Measurements from ENCODE around the gene HOXC13.

The HOXC13 gene

DNA sequence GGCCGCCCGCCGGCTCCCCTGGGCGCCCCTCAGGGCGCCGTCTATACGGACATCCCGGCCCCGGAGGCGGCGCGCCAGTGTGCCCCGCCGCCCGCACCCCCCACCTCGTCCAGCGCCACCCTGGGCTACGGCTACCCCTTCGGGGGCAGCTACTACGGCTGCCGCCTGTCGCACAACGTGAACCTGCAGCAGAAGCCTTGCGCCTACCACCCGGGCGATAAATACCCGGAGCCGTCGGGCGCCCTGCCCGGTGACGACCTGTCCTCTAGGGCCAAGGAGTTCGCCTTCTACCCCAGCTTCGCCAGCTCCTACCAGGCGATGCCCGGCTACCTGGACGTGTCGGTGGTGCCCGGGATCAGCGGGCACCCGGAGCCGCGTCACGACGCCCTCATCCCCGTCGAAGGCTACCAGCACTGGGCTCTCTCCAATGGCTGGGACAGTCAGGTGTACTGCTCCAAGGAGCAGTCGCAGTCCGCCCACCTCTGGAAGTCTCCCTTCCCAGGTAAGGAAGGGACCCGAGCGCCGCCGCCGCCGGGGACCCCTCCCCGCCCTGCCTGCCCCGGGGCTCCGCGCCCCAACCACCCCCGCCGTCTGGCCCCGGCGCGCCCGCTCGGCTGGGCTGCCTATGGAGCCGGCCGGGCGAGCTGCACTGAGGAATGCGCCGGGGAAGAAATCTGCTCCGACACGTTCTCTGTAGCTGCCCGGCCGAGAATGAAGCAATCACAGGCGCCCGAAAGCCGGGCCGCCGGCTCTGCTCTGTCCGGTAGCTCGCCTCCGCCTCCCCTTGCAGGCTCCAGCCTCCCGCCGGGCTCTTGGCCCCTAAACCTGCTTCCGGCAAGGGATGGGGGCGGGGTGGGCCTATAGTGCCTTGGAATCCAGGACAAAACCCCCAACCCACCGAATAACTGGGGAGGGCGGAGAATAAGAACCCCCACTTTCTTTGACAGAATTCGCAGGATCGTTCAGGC is 794 bp downstream of the HOXC13 start:
- DNase-seq (ENCODE audit: low read depth): no peak

- DNase-seq (ENCODE audit: low read depth): no peak
These were observed 1.9 kb downstream of the HOXC13 start for GRCh38 chr12:53940443-53941014.

GRCh38 chr12:53941187-53941586 is 2.6 kb downstream of the HOXC13 start:
- DNase-seq (ENCODE audit: low read depth): no peak

- DNase-seq (ENCODE audit: low read depth): no peak
These were observed 3.1 kb downstream of the HOXC13 start for GRCh38 chr12:53941750-53942149.

GRCh38 chr12:53942467-53942997 is 3.9 kb downstream of the HOXC13 start:
- no peak for DNase-seq (ENCODE audit: low read depth)

DNA sequence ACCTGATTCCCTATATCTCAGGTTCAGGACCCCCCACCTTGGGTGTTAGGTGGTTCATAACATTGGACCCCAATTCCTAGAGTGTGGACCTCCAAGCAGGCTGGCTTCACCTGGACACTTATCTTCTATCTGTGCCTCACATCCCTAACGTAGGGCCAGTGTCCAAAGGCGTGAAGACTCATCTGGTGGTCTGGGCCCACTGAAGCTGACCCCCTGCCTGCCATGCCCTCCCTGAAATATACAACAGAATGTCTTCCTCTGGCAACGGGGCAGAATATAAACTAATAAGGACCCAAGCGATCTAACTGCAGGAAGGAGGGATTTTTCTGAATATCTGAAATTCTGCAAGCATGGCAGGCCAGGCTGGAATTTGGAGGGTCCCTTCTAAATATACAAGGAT is 5.6 kb downstream of the HOXC13 start:
- DNase-seq (ENCODE audit: low read depth): no peak

DNA sequence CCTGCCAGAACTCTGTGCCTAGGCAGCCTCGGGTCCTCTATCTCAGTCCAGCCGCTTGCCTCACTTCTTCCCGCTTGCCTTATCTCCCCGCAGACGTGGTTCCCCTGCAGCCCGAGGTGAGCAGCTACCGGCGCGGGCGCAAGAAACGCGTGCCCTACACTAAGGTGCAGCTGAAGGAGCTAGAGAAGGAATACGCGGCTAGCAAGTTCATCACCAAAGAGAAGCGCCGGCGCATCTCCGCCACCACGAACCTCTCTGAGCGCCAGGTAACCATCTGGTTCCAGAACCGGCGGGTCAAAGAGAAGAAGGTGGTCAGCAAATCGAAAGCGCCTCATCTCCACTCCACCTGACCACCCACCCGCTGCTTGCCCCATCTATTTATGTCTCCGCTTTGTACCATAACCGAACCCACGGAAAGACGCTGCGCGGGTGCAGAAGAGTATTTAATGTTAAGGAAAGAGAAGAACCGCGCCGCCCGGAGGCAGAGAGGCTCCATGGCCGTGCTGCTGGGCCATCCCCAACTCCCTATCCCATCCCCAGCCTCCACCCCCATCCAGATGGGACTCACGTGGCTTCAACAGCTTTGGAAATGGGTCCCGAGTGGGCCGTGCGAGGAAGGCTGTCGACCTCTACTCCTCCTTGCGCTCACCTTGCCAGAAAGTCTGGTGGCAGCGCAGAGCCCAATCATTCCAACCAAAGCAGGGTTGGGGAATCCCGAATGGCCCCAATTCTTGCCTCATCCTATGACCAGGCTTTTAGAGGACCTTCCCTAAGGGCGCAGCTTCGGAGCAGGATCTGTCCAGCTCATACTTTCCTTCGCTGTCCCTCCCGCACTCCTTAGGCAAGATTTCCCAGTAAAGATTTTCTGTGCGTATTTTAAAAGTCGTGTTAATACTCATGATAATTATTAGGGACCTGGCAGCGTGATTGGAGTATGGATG is 6.5 kb downstream of the HOXC13 start:
- no peak for DNase-seq (ENCODE audit: low read depth)

DNA sequence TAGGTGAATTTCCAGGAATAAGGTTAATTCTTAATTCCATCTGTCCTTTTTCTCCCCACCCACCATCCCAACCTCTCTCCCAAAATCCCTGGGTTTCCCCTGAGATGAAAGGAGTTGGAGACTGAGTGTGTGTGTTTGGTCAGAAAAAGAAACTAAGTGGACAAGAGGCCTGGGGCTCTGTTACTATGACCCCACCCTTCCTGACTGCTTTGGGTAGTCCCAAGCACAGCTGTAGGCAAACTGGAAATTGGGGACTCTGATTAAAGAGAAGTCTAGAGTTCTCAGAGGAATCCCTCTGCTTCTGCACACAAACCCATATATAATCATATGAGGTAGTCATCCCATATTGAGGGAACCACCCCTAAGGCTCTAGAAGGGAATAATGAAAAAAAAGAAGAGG is 9.1 kb downstream of the HOXC13 start:
- no peak for DNase-seq (ENCODE audit: low read depth)

GRCh38 chr12:53948650-53949593 is 10.3 kb downstream of the HOXC13 start:
- no peak for DNase-seq (ENCODE audit: low read depth)

- DNase-seq (ENCODE audit: low read depth): no peak
These were observed 11.2 kb downstream of the HOXC13 start for GRCh38 chr12:53949631-53950436.

DNA sequence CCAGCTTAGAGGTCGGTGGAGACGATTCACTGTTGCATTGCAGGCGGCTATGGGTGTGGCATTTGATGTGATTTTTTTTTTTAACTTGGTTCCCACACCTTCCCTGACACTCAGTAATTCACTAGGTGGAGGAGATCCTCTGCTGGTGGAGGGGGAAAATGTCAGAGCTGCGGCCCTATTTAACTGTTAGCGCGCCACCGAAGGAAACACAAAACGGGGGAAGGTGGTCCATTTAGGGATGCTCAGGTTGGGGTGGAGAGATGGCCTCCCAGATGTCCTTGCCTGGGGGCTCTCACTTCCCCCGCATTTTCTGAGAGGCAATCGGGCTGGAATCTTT is 11.8 kb downstream of the HOXC13 start:
- DNase-seq (ENCODE audit: low read depth): no peak

- DNase-seq (ENCODE audit: low read depth): no peak
These were observed 12.4 kb downstream of the HOXC13 start for GRCh38 chr12:53950789-53951576.

DNA sequence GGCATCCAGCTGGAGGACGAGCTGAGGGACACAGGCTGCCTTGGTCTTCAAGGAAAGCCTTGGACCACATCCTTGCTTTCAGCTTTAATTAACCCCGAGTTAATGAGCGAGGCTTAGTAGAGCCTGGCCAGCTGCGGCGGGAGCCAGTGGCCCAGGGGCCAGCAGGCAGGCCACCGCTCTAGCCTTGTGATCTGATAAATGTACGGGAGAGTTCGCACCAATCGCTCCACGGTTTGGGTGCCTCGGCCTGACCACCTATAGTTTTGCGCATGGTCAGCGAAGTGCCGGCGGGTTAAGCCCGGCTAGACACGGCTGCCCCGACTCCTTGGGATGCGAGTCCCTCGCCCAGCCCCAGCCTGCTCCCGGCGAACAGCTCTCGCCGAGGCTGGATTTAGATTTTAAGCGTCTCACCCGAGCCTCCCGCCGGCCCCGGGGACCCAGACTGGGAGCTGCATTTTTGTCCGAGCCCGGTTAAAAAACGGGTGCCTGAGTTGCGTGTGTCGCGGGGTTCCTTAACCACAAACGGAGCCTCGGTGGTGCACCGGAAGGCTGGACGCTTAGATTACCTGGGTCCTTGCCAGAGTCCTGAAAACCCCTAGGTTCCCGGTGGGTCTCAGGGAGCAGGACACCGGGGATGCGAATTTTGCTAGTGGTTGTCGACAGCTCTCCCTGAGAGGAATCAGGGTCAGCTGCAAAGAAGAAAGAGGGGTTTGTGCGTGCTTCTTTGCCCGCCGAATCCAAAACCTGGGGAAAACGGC is 13.1 kb downstream of the HOXC13 start:
- DNase-seq (ENCODE audit: low read depth): no peak

DNA sequence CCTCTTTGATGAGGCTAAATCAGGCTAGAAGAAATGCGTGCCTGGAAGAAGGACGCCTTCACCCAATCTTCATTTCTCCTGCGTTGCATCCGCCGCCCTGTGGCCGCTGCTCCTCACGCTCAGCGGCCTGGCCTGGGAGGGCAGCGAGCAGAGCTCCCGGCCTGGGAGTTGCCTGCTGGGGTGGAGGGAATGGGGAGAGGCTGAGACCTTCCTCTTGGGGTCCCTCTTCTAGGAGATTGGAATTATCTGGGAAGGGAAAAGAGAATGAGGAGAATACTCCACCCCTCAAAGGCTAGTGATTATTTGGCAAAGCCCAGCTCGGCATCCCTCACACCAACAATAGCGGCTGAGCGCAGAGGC is 13.7 kb downstream of the HOXC13 start:
- no peak for DNase-seq (ENCODE audit: low read depth)

GRCh38 chr12:53952871-53953734 is 14.5 kb downstream of the HOXC13 start:
- DNase-seq (ENCODE audit: low read depth): no peak

- DNase-seq (ENCODE audit: low read depth): no peak
These were observed 15.4 kb downstream of the HOXC13 start for GRCh38 chr12:53953831-53954693.

DNA sequence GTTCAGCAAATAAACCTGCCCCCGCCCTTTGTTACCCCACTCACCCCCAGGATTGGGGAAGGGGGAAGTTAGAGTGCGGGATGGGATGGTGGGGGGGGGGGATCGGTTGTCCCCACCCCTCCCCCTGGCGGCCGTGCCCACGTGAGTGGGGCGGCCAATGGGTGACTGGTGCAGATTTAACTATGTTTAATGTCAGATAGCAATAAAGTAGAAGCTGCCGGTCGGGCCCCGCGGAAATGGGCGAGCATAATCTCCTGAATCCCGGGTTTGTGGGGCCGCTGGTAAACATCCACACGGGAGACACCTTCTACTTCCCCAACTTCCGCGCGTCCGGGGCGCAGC is 16.0 kb downstream of the HOXC13 start, which contains the start of gene HOXC12:
HOXC12 (plus strand) TSS at position 210 of the 342 bp plus-strand sequence; CDS start at position 237, 27 bp downstream.
- no peak for DNase-seq (ENCODE audit: low read depth)
